22Rv1 (cell line): ENCODE results near the gene TCTN1.

Experiments used
- CTCF ChIP-seq: fragments of 450-650 bp; IDR thresholded peaks from 2 replicates; pipeline ENCODE4 v1.5.1; 2017; ENCODE audit warnings: mild to moderate bottlenecking
- ZFX ChIP-seq: fragments of 450-650 bp; IDR thresholded peaks from 2 replicates; pipeline ENCODE4 v1.6.1; 2017; ENCODE audit warnings: antibody characterized with exemption, borderline replicate concordance

GRCh38 chr12:110616471-110617115 is 2.7 kb downstream of the TCTN1 start:
- TF ChIP-seq CTCF = no peak
- no peak for TF ChIP-seq ZFX
